22Rv1 (cell line): ENCODE measurements around the gene NFKBIZ.

Experiments used
- CTCF ChIP-seq: fragments of 450-650 bp; IDR thresholded peaks from 2 replicates; pipeline ENCODE4 v1.5.1; 2017; ENCODE audit warnings: mild to moderate bottlenecking
- ZFX ChIP-seq: fragments of 450-650 bp; IDR thresholded peaks from 2 replicates; pipeline ENCODE4 v1.6.1; 2017; ENCODE audit warnings: antibody characterized with exemption, borderline replicate concordance

DNA sequence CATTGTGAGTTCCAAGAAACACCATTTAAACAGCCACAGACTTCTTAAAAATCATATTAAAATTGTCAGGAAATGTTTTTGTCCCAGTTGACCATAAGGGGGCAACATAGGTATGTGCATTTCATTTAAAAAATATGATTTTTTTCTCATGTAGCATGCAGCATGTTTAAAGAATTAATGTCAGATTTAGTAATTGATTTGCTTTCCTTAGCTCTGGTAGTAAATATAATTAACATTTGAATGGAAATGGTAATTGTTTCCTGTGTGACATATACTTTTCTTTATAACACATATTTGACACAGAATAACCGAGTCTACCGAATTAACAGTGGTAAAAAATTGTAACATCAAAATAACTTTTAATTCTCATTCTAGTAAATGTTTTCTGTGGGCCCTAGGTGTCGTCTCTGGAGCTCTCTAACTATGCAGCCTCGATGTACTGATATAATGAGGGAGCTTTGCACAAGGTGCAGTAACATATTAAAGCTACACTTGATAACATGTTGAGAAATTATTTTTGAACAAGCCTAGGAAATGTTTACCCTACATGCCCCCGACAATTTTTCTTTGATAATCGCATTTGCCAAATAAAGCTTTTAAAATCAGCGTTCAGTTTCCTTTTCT is 35.4 kb upstream of the NFKBIZ start:
- peak; percentile 76 for TF ChIP-seq CTCF
- TF ChIP-seq ZFX = no peak
